ENCODE measurements around the gene MAU2.
"Not testable (repeated sequence)": the region's sequence is repeated elsewhere in the genome, so short reads cannot be mapped to it uniquely, and the experiment has no call there.

MAU2 gene

DNA sequence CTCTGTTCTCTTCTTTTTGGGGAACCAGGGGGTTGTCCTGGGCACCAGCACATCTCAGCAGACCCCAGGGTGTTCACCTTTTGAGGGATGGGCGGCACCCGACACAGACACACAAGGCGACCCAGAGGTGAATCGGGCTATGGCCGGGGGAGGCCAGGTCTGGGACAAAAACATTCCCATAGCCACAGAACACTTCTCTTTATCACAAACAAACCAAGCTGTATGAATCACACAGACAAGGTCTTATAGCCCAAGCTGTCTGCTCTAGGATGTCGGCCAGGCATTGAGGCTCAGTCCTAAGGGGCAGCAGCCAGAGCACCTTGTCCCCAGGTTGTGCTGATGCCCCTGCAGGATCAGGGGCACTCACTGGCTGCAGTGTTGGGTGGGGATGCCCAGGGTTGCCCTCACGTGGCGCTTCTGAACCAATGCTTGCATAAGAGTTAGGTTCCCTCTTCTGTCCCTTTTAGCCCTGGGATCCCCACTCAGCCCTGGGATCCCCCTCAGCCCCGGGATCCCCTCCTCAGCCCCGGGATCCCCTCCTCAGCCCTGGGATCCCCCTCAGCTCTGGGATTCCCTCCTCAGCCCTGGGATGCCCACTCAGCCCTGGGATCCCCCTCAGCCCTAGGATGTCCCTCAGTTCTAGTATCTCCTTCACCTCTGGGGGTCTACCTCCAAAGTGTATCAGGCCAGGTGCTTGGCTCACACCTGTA lies 26.9 kb downstream of the MAU2 start:
- H3K4me1 ChIP-seq, result no peaks in the 10 kb centered on the region
- H3K36me3 ChIP-seq, result peaks cover 63% of the 10 kb centered on the region
- DNase-seq, result no peak
- TF ChIP-seq CTCF (IDR thresholded peaks at IDR 0.05; ENCODE audit: low read depth, low read length), result no peak
- H3K4me3 ChIP-seq (ENCODE audit: low read depth, low read length), result no peak overlapping the region
- no peaks in the 10 kb centered on the region for H3K27me3 ChIP-seq
- H3K9me3 ChIP-seq, result no peaks in the 10 kb centered on the region

GRCh38 chr19:19348266-19348665 lies 27.6 kb downstream of the MAU2 start:
- no peak for TF ChIP-seq CTCF (IDR thresholded peaks at IDR 0.05; ENCODE audit: low read depth, low read length)
- no peak for DNase-seq
- Histone ChIP-seq H3K36me3 (peaks cover 64% of the 10 kb centered on the region), H3K9me3 (no peaks in the 10 kb centered on the region), H3K4me3 (ENCODE audit: low read depth, low read length) (no peak overlapping the region), H3K27me3 (no peaks in the 10 kb centered on the region), H3K4me1 (no peaks in the 10 kb centered on the region)

DNA sequence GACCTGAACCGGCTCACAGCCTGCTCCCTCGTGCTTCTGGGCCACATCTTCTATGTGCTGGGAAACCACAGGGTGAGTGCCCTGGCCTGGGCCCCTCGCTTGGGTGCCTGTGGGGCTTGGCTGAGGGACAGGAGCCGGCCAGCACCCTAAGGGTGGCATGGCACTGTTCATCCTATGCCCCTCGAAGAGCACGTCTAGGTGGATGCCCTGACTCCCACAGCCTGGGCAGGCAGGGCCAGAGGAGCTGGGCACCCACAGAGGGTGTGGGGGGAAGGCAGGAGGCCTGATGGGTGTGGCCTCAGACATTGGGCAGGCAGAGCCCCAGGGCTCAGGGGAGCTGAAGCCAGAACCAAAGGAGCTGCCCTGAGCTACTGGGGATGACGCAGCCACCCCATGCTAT lies 28.7 kb downstream of the MAU2 start:
- no peaks in the 10 kb centered on the region for H3K27me3 ChIP-seq
- H3K4me1 ChIP-seq, result no peaks in the 10 kb centered on the region
- DNase-seq, result no peak
- no peaks in the 10 kb centered on the region for H3K9me3 ChIP-seq
- peaks cover 61% of the 10 kb centered on the region for H3K36me3 ChIP-seq
- TF ChIP-seq CTCF (IDR thresholded peaks at IDR 0.05; ENCODE audit: low read depth, low read length), result no peak
- no peak overlapping the region for H3K4me3 ChIP-seq (ENCODE audit: low read depth, low read length)

DNA sequence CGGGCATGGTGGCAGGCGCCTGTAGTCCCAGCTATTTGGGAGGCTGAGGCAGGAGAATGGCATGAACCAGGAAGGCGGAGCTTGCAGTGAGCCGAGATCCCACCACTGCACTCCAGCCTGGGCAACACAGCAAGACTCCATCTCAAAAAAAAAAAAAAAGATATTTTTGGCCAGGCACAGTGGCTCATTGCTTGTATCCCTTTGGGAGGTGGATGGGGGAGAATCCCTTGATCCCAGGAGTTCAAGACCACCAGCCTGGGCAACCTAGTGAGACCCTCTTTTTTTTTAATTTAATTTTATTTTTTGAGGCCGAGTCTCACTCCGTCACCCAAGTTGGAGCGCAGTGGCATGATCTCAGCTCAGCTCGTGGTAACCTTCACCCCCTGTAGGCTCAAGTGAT lies 30.1 kb downstream of the MAU2 start:
- not testable (repeated sequence) for DNase-seq; H3K9me3 ChIP-seq; H3K27me3 ChIP-seq; H3K4me1 ChIP-seq; H3K4me3 ChIP-seq (ENCODE audit: low read depth, low read length)
- peaks cover 61% of the 10 kb centered on the region for H3K36me3 ChIP-seq

GRCh38 chr19:19352823-19353222 lies 32.2 kb downstream of the MAU2 start:
- Histone ChIP-seq H3K4me3 (ENCODE audit: low read depth, low read length) (no peak overlapping the region), H3K9me3 (no peaks in the 10 kb centered on the region), H3K27me3 (no peaks in the 10 kb centered on the region), H3K36me3 (peaks cover 56% of the 10 kb centered on the region), H3K4me1 (no peaks in the 10 kb centered on the region)
- DNase-seq, result no peak
- TF ChIP-seq CTCF (IDR thresholded peaks at IDR 0.05; ENCODE audit: low read depth, low read length), result no peak

- no peaks in the 10 kb centered on the region for H3K27me3 ChIP-seq
- H3K9me3 ChIP-seq, result no peaks in the 10 kb centered on the region
- no peak for DNase-seq
- no peak overlapping the region for H3K4me3 ChIP-seq (ENCODE audit: low read depth, low read length)
- H3K36me3 ChIP-seq, result peaks cover 54% of the 10 kb centered on the region
- H3K4me1 ChIP-seq, result no peaks in the 10 kb centered on the region
- no peak for TF ChIP-seq CTCF (IDR thresholded peaks at IDR 0.05; ENCODE audit: low read depth, low read length)
These were observed 33.4 kb downstream of the MAU2 start for GRCh38 chr19:19354007-19354406.
